ENCODE measurements around the gene KRT72. TPM values are rescaled to one million over a fixed set of nuclear protein-coding genes. Genes with fewer than 3 reads are reported as not detected.

The KRT72 gene
- total RNA-seq, 1 experiment from 2014 or later = not detected

- H3K27ac Mint-ChIP-seq (ENCODE audit: unreplicated experiment) = no peak within 1 kb of the TSS
- no peak within 1 kb of the TSS for H3K4me3 Mint-ChIP-seq (ENCODE audit: unreplicated experiment)
- H3K9me3 ChIP-seq = no peaks in the 10 kb centered on the region
- ChIA-PET CTCF (no interaction called here), POLR2A (no interaction called here)
- H3K36me3 Mint-ChIP-seq (ENCODE audit: insufficient read depth, unreplicated experiment) = no peaks in the 10 kb centered on the region
- no peak within 1 kb of the TSS for H3K4me3 ChIP-seq (ENCODE audit: low read depth, low read length)
- BruUV-seq (replicated peaks) = no TSS peak
- H3K4me1 Mint-ChIP-seq (ENCODE audit: low read depth, unreplicated experiment) = no peaks in the 10 kb centered on the region
- no peaks in the 10 kb centered on the region for H3K9me3 Mint-ChIP-seq (ENCODE audit: unreplicated experiment)
- intact Hi-C loops (cut with micrococcal nuclease; ENCODE audit: unreplicated experiment) = no loop called here
- H3K4me1 ChIP-seq = no peaks in the 10 kb centered on the region
- TF ChIP-seq CTCF (IDR thresholded peaks at IDR 0.05; ENCODE audit: insufficient read depth in 1 of 2, low read depth in 1 of 2, low read length in 1 of 2, severe bottlenecking in 1 of 2, unreplicated experiment in 1 of 2) = no peak
- H3K27me3 ChIP-seq (replicated peaks; ENCODE audit: control insufficient read depth, insufficient read depth, low read length) = no peaks in the 10 kb centered on the region; the same call in 1 of the 2 replicates
- peaks cover 11% of the 10 kb centered on the region for H3K27me3 Mint-ChIP-seq (ENCODE audit: insufficient read depth, unreplicated experiment)
- H3K36me3 ChIP-seq (ENCODE audit: control insufficient read depth, insufficient read depth, low read length) = no peaks in the 10 kb centered on the region
- no peak for DNase-seq
Observed at GRCh38 chr12:52618216-52618615, 17.0 kb upstream of the KRT72 start, which contains the start of gene KRT73. TSS of gene KRT73 (minus strand) at chr12:52618559. CDS start at chr12:52618524, 35 bp downstream.

GRCh38 chr12:52617403-52617785, 16.1 kb upstream of the KRT72 start:
- POLR2A ChIA-PET = no interaction called here
- intact Hi-C loops (cut with micrococcal nuclease; ENCODE audit: unreplicated experiment) = no loop called here
- Mint-ChIP-seq H3K4me1 (ENCODE audit: low read depth, unreplicated experiment) (no peaks in the 10 kb centered on the region), H3K36me3 (ENCODE audit: insufficient read depth, unreplicated experiment) (no peaks in the 10 kb centered on the region), H3K4me3 (ENCODE audit: unreplicated experiment) (no peak overlapping the region), H3K27ac (ENCODE audit: unreplicated experiment) (no peak overlapping the region), H3K27me3 (ENCODE audit: insufficient read depth, unreplicated experiment) (peaks cover 11% of the 10 kb centered on the region), H3K9me3 (ENCODE audit: unreplicated experiment) (no peaks in the 10 kb centered on the region)
- Histone ChIP-seq H3K4me1 (no peaks in the 10 kb centered on the region), H3K4me3 (ENCODE audit: low read depth, low read length) (no peak overlapping the region), H3K36me3 (ENCODE audit: control insufficient read depth, insufficient read depth, low read length) (no peaks in the 10 kb centered on the region), H3K27me3 (replicated peaks; ENCODE audit: control insufficient read depth, insufficient read depth, low read length) (no peaks in the 10 kb centered on the region; the same call in 1 of the 2 replicates), H3K9me3 (no peaks in the 10 kb centered on the region)
- CTCF ChIA-PET = no interaction called here
- DNase-seq = no peak
- TF ChIP-seq CTCF (IDR thresholded peaks at IDR 0.05; ENCODE audit: insufficient read depth in 1 of 2, low read depth in 1 of 2, low read length in 1 of 2, severe bottlenecking in 1 of 2, unreplicated experiment in 1 of 2) = no peak
- no TSS peak for BruUV-seq (replicated peaks)

GRCh38 chr12:52616680-52617402, 15.6 kb upstream of the KRT72 start:
- H3K27ac Mint-ChIP-seq (ENCODE audit: unreplicated experiment) = no peak overlapping the region
- no peak for DNase-seq
- POLR2A ChIA-PET = no interaction called here
- intact Hi-C loops (cut with micrococcal nuclease; ENCODE audit: unreplicated experiment) = no loop called here
- H3K36me3 ChIP-seq (ENCODE audit: control insufficient read depth, insufficient read depth, low read length) = no peaks in the 10 kb centered on the region
- H3K4me1 ChIP-seq = no peaks in the 10 kb centered on the region
- no peak overlapping the region for H3K4me3 ChIP-seq (ENCODE audit: low read depth, low read length)
- H3K36me3 Mint-ChIP-seq (ENCODE audit: insufficient read depth, unreplicated experiment) = no peaks in the 10 kb centered on the region
- CTCF ChIA-PET = no interaction called here
- no peaks in the 10 kb centered on the region for H3K9me3 Mint-ChIP-seq (ENCODE audit: unreplicated experiment)
- TF ChIP-seq CTCF (IDR thresholded peaks at IDR 0.05; ENCODE audit: insufficient read depth in 1 of 2, low read depth in 1 of 2, low read length in 1 of 2, severe bottlenecking in 1 of 2, unreplicated experiment in 1 of 2) = no peak
- no peaks in the 10 kb centered on the region for H3K4me1 Mint-ChIP-seq (ENCODE audit: low read depth, unreplicated experiment)
- H3K27me3 ChIP-seq (replicated peaks; ENCODE audit: control insufficient read depth, insufficient read depth, low read length) = no peaks in the 10 kb centered on the region; the same call in 1 of the 2 replicates
- no TSS peak for BruUV-seq (replicated peaks)
- H3K9me3 ChIP-seq = no peaks in the 10 kb centered on the region
- H3K4me3 Mint-ChIP-seq (ENCODE audit: unreplicated experiment) = no peak overlapping the region
- H3K27me3 Mint-ChIP-seq (ENCODE audit: insufficient read depth, unreplicated experiment) = peaks cover 11% of the 10 kb centered on the region

Data from Caco-2 (cell line).